Kidney (tissue), 14 donors: ENCODE results near the gene CRYZL1. TPM values are rescaled to one million over a fixed set of nuclear protein-coding genes. Genes with fewer than 3 reads are reported as not detected.

Source experiments
- DNase-seq, 5 donors: peaks; one replicate each; pipeline ENCODE4 v3.0.0-alpha.2; 2013 to 2020
- FAIRE-seq: peaks from 2 replicates; lab custom pipeline; 2012; peaks lifted over from hg19 to GRCh38; lab: Jason Lieb, UNC
- H3K27ac ChIP-seq, 2 donors: one replicate each; pipeline ENCODE4 v1.7.0; 2013; ENCODE audit warnings: low read depth in 2 of 2, low read length in 2 of 2, inconsistent platforms in 1 of 2
- H3K27me3 ChIP-seq: one replicate; pipeline ENCODE4 v1.7.1; 2013; ENCODE audit warnings: low read length, inconsistent platforms; ENCODE audit not compliant: control insufficient read depth, insufficient read depth
- H3K36me3 ChIP-seq, 3 donors: one replicate each; pipeline versions ENCODE4 v1.7.0 to v1.7.1; 2013; ENCODE audit warnings: low read length in 3 of 3, control low read depth in 1 of 3, inconsistent platforms in 1 of 3; ENCODE audit not compliant: insufficient read depth in 3 of 3, control insufficient read depth in 2 of 3
- H3K4me1 ChIP-seq, 3 donors: one replicate each; pipeline versions ENCODE4 v1.7.0 to v1.7.1; 2013; ENCODE audit warnings: low read length in 3 of 3, inconsistent platforms in 1 of 3, low read depth in 1 of 3; ENCODE audit not compliant: control insufficient read depth in 2 of 3, insufficient read depth in 2 of 3
- H3K4me3 ChIP-seq, 3 donors: one replicate each; pipeline versions ENCODE4 v1.7.0 to v1.8.1; 2013; ENCODE audit warnings: low read length in 3 of 3, control low read depth in 1 of 3, inconsistent platforms in 1 of 3
- H3K9ac ChIP-seq, 3 donors: one replicate each; pipeline versions ENCODE4 v1.7.0 to v1.7.1; 2013; ENCODE audit warnings: low read length in 3 of 3, control low read depth in 1 of 3, inconsistent platforms in 1 of 3
- H3K9me3 ChIP-seq, 3 donors: one replicate each; pipeline versions ENCODE4 v1.7.0 to v1.7.1; 2013; ENCODE audit warnings: low read length in 3 of 3, control low read depth in 1 of 3, inconsistent platforms in 1 of 3; ENCODE audit not compliant: control insufficient read depth in 2 of 3, insufficient read depth in 1 of 3
- intact Hi-C: fragments of 100-400 bp; cut with DNase I; formaldehyde crosslinking; loops from one replicate; pipeline ENCODE4 v1.11.1; 2022
- polyA plus RNA-seq: library from polyadenylated mRNA; stranded (reverse); fragments of 350-450 nt; fragmentation: Illumina TruSeq; extraction: RNeasy Lipid Tissue Mini Kit (QIAGEN cat#74804); gene quantifications from one replicate; pipeline ENCODE4 v1.2.3, GENCODE V29; 2014; ENCODE audit warnings: low read depth, low replicate concordance; ENCODE audit not compliant: insufficient read depth
- total RNA-seq: library from RNA; stranded (reverse); fragmentation: NEBNext Ultra II Directional; extraction: Animal tissue kit (Norgen Biotek cat#: 25700); gene quantifications from one replicate; pipeline ENCODE4 v1.2.1, GENCODE V29; 2021
- TF ChIP-seq, protein P1 (sequence below): IDR thresholded peaks from 3 replicates; pipeline ENCODE4 v1.5.1; 2012; ENCODE audit warnings: mild to moderate bottlenecking, moderate library complexity, borderline replicate concordance; ENCODE audit not compliant: insufficient read depth; ENCODE audit errors: extremely low read depth
- donor health status: control.
- donor health status: control.
- donor health status: control.
- donor health status: control.
- donor health status: control.
- donor health status: DM: yes; HTN: yes; CAD: no.
- donor health status: Normal renal cell carcinoma (clear cell type).

Gene CRYZL1
- total and polyA plus RNA-seq, 2 donors from 2014 or later: 34.1 to 40.8 TPM

- no peak for DNase-seq
- no peak overlapping the region for H3K27ac ChIP-seq
- H3K4me3 ChIP-seq: no peak overlapping the region
- no peak for FAIRE-seq
- peaks cover 0 to 5% (median 3%) of the 10 kb centered on the region in 3 donors for H3K4me1 ChIP-seq
- TF ChIP-seq, protein P1, sequence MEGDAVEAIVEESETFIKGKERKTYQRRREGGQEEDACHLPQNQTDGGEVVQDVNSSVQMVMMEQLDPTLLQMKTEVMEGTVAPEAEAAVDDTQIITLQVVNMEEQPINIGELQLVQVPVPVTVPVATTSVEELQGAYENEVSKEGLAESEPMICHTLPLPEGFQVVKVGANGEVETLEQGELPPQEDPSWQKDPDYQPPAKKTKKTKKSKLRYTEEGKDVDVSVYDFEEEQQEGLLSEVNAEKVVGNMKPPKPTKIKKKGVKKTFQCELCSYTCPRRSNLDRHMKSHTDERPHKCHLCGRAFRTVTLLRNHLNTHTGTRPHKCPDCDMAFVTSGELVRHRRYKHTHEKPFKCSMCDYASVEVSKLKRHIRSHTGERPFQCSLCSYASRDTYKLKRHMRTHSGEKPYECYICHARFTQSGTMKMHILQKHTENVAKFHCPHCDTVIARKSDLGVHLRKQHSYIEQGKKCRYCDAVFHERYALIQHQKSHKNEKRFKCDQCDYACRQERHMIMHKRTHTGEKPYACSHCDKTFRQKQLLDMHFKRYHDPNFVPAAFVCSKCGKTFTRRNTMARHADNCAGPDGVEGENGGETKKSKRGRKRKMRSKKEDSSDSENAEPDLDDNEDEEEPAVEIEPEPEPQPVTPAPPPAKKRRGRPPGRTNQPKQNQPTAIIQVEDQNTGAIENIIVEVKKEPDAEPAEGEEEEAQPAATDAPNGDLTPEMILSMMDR: no peak
- H3K9me3 ChIP-seq: no peaks in the 10 kb centered on the region
- no peak overlapping the region for H3K9ac ChIP-seq
- no peaks in the 10 kb centered on the region for H3K27me3 ChIP-seq
- no peaks in the 10 kb centered on the region for H3K36me3 ChIP-seq
- intact Hi-C loops: no loop called here
Observed at GRCh38 chr21:33664135-33664534, 22.6 kb upstream of the CRYZL1 start.

GRCh38 chr21:33663241-33663640 is 21.7 kb upstream of the CRYZL1 start:
- TF ChIP-seq, protein P1: no peak
- Histone ChIP-seq H3K4me3 (no peak overlapping the region), H3K9ac (no peak overlapping the region), H3K4me1 (peaks cover 0 to 7% (median 3%) of the 10 kb centered on the region in 3 donors), H3K27me3 (no peaks in the 10 kb centered on the region), H3K36me3 (no peaks in the 10 kb centered on the region), H3K9me3 (no peaks in the 10 kb centered on the region), H3K27ac (no peak overlapping the region)
- FAIRE-seq (no peak), DNase-seq (no peak)
- intact Hi-C loops: no loop called here

DNA sequence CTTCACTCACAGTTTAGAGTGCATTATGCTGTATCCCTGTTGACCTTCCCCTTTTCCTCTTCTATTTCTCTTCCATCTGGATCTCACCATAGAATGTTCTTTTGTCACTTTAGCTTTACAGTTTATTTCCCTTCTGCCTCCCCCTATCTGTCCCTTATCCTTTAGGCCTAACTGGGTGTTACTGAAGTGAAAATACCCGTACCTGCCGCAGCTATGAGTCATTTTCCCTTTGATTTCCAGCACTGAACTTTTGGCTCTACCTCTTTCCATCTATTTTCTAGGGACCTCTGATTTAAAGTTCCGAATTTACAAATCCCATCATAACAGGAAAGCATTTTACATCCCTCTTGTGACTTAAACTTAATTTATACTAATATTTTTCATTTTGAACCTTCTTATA is 20.5 kb upstream of the CRYZL1 start:
- Histone ChIP-seq H3K4me3 (no peak overlapping the region), H3K36me3 (no peaks in the 10 kb centered on the region), H3K27me3 (no peaks in the 10 kb centered on the region), H3K9me3 (no peaks in the 10 kb centered on the region), H3K9ac (no peak overlapping the region), H3K4me1 (peaks cover 0 to 6% (median 3%) of the 10 kb centered on the region in 3 donors), H3K27ac (no peak overlapping the region)
- DNase-seq (no peak), FAIRE-seq (no peak)
- TF ChIP-seq, protein P1: no peak
- intact Hi-C loops: no loop called here

GRCh38 chr21:33661146-33661545 is 19.6 kb upstream of the CRYZL1 start:
- Histone ChIP-seq H3K9me3 (no peaks in the 10 kb centered on the region), H3K4me3 (no peak overlapping the region), H3K27me3 (no peaks in the 10 kb centered on the region), H3K9ac (no peak overlapping the region), H3K4me1 (peaks cover 0 to 6% (median 3%) of the 10 kb centered on the region in 3 donors), H3K27ac (no peak overlapping the region), H3K36me3 (no peaks in the 10 kb centered on the region)
- DNase-seq: no peak
- intact Hi-C loops: no loop called here
- TF ChIP-seq, protein P1: no peak
- no peak for FAIRE-seq
